NCI-H2107 treated with DMSO at 0.1 percent for 48 hours (cell line): Measurements from ENCODE around the gene NUAK1.
"Not testable (repeated sequence)": the region's sequence is repeated elsewhere in the genome, so short reads cannot be mapped to it uniquely, and the experiment has no call there.

Experiments
- DNase-seq: peaks from one replicate; lab custom pipeline; 2025; ENCODE audit not compliant: unreplicated experiment; lab: John Stamatoyannopoulos, UW

The NUAK1 gene

GRCh38 chr12:106037524-106038298 is 101.0 kb downstream of the NUAK1 start:
- no peak for DNase-seq

- no peak for DNase-seq
These were observed 103.3 kb downstream of the NUAK1 start for GRCh38 chr12:106035421-106035820.

- no peak for DNase-seq
These were observed 104.4 kb downstream of the NUAK1 start for GRCh38 chr12:106034316-106034715.

GRCh38 chr12:106033161-106033675 is 105.5 kb downstream of the NUAK1 start:
- DNase-seq = no peak

- DNase-seq = no peak
These were observed 106.2 kb downstream of the NUAK1 start for GRCh38 chr12:106032623-106032925.

- no peak for DNase-seq
These were observed 106.8 kb downstream of the NUAK1 start for GRCh38 chr12:106031761-106032622.

GRCh38 chr12:106030210-106031071 is 108.3 kb downstream of the NUAK1 start:
- DNase-seq = no peak

- DNase-seq = no peak
These were observed 109.2 kb downstream of the NUAK1 start for GRCh38 chr12:106029532-106029931.

GRCh38 chr12:106027911-106028310 is 110.8 kb downstream of the NUAK1 start:
- DNase-seq = no peak

GRCh38 chr12:106027286-106027685 is 111.5 kb downstream of the NUAK1 start:
- DNase-seq = no peak

GRCh38 chr12:106025129-106025528 is 113.6 kb downstream of the NUAK1 start:
- DNase-seq = no peak

GRCh38 chr12:106023039-106023438 is 115.7 kb downstream of the NUAK1 start:
- no peak for DNase-seq

GRCh38 chr12:106022568-106023012 is 116.2 kb downstream of the NUAK1 start:
- DNase-seq = no peak

- DNase-seq = no peak
These were observed 117.2 kb downstream of the NUAK1 start for GRCh38 chr12:106021516-106021915.

- no peak for DNase-seq
These were observed 118.0 kb downstream of the NUAK1 start for GRCh38 chr12:106020736-106021135.

GRCh38 chr12:106019144-106019543 is 119.6 kb downstream of the NUAK1 start:
- no peak for DNase-seq

- DNase-seq = no peak
These were observed 120.5 kb downstream of the NUAK1 start for GRCh38 chr12:106018286-106018685.

- not testable (repeated sequence) for DNase-seq
These were observed 122.0 kb downstream of the NUAK1 start for GRCh38 chr12:106016601-106017278.

GRCh38 chr12:106015646-106016045 is 123.1 kb downstream of the NUAK1 start:
- DNase-seq = no peak

- no peak for DNase-seq
These were observed 124.8 kb downstream of the NUAK1 start for GRCh38 chr12:106013941-106014340.
